CD14-positive monocyte (primary cell): ENCODE results near the gene CCDC116. TPM values are rescaled to one million over a fixed set of nuclear protein-coding genes. Genes with fewer than 3 reads are reported as not detected.
A peak's percentile ranks its signal among the peaks of the same experiment; 100 is the strongest.

ENCODE experiments used
- DNase-seq, 3 donors: peaks; one replicate each; pipeline ENCODE4 v3.0.0-alpha.2; 2011 to 2022
- H2AFZ ChIP-seq: 2 replicates; pipeline ENCODE4 v1.6.0; 2012; ENCODE audit warnings: mild to moderate bottlenecking, low read depth, low read length, inconsistent platforms; ENCODE audit not compliant: insufficient read depth, poor library complexity, severe bottlenecking
- H3K27ac ChIP-seq, 2 donors: 1 replicate in 1 of 2; 2 replicates in 1 of 2; pipeline ENCODE4 v1.5.1; 2012 to 2013; ENCODE audit warnings: low read length in 2 of 2, control low read depth in 1 of 2, inconsistent platforms in 1 of 2, low read depth in 1 of 2, mild to moderate bottlenecking in 1 of 2
- H3K27me3 ChIP-seq, 2 donors: one replicate each; pipeline versions ENCODE4 v1.6.0 to v1.6.1; 2011 to 2013; ENCODE audit warnings: low read length in 2 of 2; ENCODE audit not compliant: control insufficient read depth in 2 of 2, insufficient read depth in 2 of 2
- H3K36me3 ChIP-seq, 2 donors: replicated peaks in 1 of 2; 1 replicate in 1 of 2; 2 replicates in 1 of 2; pipeline versions ENCODE4 v1.5.1 to v1.6.1; 2012 to 2013; ENCODE audit warnings: low read length in 2 of 2, control low read depth in 1 of 2, inconsistent platforms in 1 of 2, mild to moderate bottlenecking in 1 of 2; ENCODE audit not compliant: insufficient read depth in 2 of 2, control insufficient read depth in 1 of 2
- H3K4me1 ChIP-seq, 2 donors: 1 replicate in 1 of 2; 2 replicates in 1 of 2; pipeline versions ENCODE4 v1.5.1 to v1.6.1; 2012 to 2013; ENCODE audit warnings: low read length in 2 of 2, control low read depth in 1 of 2, inconsistent platforms in 1 of 2, mild to moderate bottlenecking in 1 of 2, moderate library complexity in 1 of 2; ENCODE audit not compliant: insufficient read depth in 2 of 2, control insufficient read depth in 1 of 2
- H3K4me2 ChIP-seq: replicated peaks from 2 replicates; pipeline ENCODE3; 2012; ENCODE audit warnings: low read length, moderate library complexity, mild to moderate bottlenecking; ENCODE audit not compliant: poor library complexity, severe bottlenecking; ENCODE audit errors: extremely low read depth
- H3K4me3 ChIP-seq, 3 experiments: fragments of 200-600 bp in 1 of 3; sonication (generic) in 1 of 3; replicated peaks in 1 of 3; 1 replicate in 2 of 3; 2 replicates in 1 of 3; pipeline ENCODE4 v1.5.1; 2011 to 2013; ENCODE audit warnings: low read length in 3 of 3, mild to moderate bottlenecking in 3 of 3, control low read depth in 2 of 3, low read depth in 2 of 3, inconsistent platforms in 1 of 3, moderate library complexity in 1 of 3
- H3K79me2 ChIP-seq: 2 replicates; pipeline ENCODE4 v1.6.0; 2012; ENCODE audit warnings: mild to moderate bottlenecking, control low read depth, inconsistent platforms, low read length, moderate library complexity; ENCODE audit not compliant: insufficient read depth
- H3K9ac ChIP-seq: 2 replicates; pipeline ENCODE4 v1.6.0; 2017; ENCODE audit warnings: low read length, mild to moderate bottlenecking; ENCODE audit not compliant: insufficient read depth, poor library complexity, severe bottlenecking
- H3K9me3 ChIP-seq, 2 donors: replicated peaks in 1 of 2; 1 replicate in 1 of 2; 2 replicates in 1 of 2; pipeline versions ENCODE4 v1.5.1 to v1.6.1; 2012 to 2013; ENCODE audit warnings: low read length in 2 of 2, control low read depth in 1 of 2; ENCODE audit not compliant: control insufficient read depth in 1 of 2, insufficient read depth in 1 of 2
- H4K20me1 ChIP-seq: 2 replicates; pipeline ENCODE4 v1.6.0; 2012; ENCODE audit warnings: mild to moderate bottlenecking, low read length, control low read depth, moderate library complexity; ENCODE audit not compliant: insufficient read depth
- H3K27ac Mint-ChIP-seq, 7 donors: one replicate each; pipeline ENCODE4 v1.8.0; 2020; ENCODE audit warnings: mild to moderate bottlenecking in 7 of 7, mixed read lengths in 7 of 7, moderate library complexity in 6 of 7, inconsistent platforms in 2 of 7
- H3K27me3 Mint-ChIP-seq, 3 donors: one replicate each; pipeline ENCODE4 v1.8.0; 2021 to 2022; ENCODE audit warnings: low read depth in 3 of 3, mild to moderate bottlenecking in 3 of 3, mixed read lengths in 3 of 3, moderate library complexity in 3 of 3, inconsistent platforms in 1 of 3
- H3K36me3 Mint-ChIP-seq, 2 donors: one replicate each; pipeline ENCODE4 v1.8.0; 2020; ENCODE audit warnings: mixed read lengths in 2 of 2, inconsistent platforms in 1 of 2, mild to moderate bottlenecking in 1 of 2
- H3K4me1 Mint-ChIP-seq: one replicate; pipeline ENCODE4 v1.8.0; 2020; ENCODE audit warnings: mild to moderate bottlenecking, mixed read lengths
- H3K4me3 Mint-ChIP-seq, 2 donors: one replicate each; pipeline ENCODE4 v1.8.0; 2020; ENCODE audit warnings: mild to moderate bottlenecking in 2 of 2, mixed read lengths in 2 of 2, moderate library complexity in 1 of 2
- H3K9me3 Mint-ChIP-seq, 7 donors: one replicate each; pipeline ENCODE4 v1.8.0; 2020 to 2022; ENCODE audit warnings: mixed read lengths in 7 of 7, mild to moderate bottlenecking in 6 of 7, moderate library complexity in 6 of 7, inconsistent platforms in 2 of 7
- WGBS: methylation state at CpG from one replicate; pipeline ENCODE4 v1.1.5; 2013; ENCODE audit warnings: missing lambda C conversion rate; ENCODE audit not compliant: insufficient coverage; 5-methylcytosine and 5-hydroxymethylcytosine counted together
- intact Hi-C, 2 donors: fragments of 100-400 bp; cut with micrococcal nuclease; formaldehyde crosslinking; loops; one replicate each; pipeline versions ENCODE4 v1.15.0 to v1.15.1; 2023
- polyA plus RNA-seq, 3 donors: library from polyadenylated mRNA; depleted of rRNA in 1 of 3; unstranded in 2 of 3; stranded (reverse) in 1 of 3; fragments of 300-500 nt in 2 of 3; fragments of >200 nt in 1 of 3; fragmentation: Illumina TruSeq in 2 of 3; gene quantifications; 1 replicate in 2 of 3; 2 replicates in 1 of 3; pipeline ENCODE4 v1.2.3, GENCODE V29; 2012 to 2021
- TF ChIP-seq, protein P1 (sequence below): fragments of 200-600 bp; IDR thresholded peaks from one replicate; pipeline ENCODE4 v1.8.0; 2022; ENCODE audit warnings: antibody characterized with exemption, mild to moderate bottlenecking

The CCDC116 gene
- polyA plus RNA-seq, 3 donors: 0.21 TPM; not detected in 2

DNA sequence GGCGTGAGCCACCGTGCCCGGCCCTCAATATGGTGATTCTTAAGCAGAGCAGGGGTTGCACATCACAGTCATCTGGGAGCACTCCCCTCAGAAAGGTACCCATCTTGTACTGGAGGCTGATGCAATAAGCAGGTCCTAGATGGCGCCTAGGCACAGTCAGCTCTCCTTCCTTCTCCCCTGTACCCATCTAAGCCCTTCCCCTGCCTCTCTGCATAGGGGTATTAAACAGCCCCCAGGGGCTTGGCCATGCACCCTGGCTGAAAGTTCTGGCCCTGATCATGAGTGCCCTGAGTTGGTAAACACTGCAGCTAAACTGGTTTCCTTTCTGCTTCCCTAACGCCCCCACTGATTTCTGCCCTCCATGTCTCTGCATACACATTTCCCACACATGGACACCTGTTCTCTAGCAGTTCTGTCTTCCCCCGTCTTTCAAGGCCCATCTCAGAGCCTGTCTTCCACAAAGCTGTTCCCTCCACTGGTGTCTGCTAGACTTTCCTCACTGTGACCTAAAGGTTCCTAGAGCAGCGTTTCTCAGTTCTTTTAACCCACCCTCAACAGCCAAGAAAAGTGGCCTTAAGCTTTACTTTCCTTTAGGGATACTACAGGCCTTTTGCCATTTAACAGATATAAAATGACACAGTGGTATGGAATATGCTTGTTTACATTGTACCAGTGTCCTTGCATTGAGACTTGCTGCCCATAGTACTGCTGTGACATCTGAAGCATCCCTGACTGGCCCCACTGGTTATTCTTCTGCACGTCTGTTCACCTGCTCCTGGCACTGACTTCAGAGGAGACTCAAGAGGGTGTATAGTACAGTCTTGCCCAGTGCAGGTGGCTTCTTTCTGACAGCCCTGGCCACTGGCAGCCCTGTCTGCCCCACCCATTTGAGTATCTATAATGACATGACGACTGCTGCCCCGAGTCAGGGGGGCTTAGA is 49.5 kb upstream of the CCDC116 start:
- no peak overlapping the region for H3K4me3 Mint-ChIP-seq
- H3K4me3 ChIP-seq: no peak overlapping the region

DNA sequence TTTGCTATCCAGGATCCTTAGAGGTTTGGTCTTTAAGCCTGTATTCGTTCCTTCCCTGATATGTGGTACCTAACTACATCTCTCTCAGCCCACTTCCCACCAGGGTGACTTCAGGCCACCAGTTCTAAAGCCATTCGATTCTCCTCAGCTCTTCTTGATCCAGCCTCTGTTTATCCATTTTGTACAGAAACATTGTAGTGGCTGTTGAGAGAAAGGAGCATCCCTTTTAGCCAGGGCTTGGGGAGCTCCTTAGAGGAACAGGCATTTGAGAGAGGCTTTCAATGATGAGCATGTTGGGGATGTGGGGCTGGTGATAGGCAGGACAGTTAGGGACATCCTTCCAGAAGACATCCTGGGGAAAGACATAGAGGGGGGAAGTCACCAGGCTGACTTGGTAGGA is 47.2 kb upstream of the CCDC116 start:
- Histone ChIP-seq H3K36me3 (peaks cover 5 to 24% of the 10 kb centered on the region in 2 donors), H3K79me2 (peaks cover 99% of the 10 kb centered on the region), H3K27me3 (no peaks in the 10 kb centered on the region), H2AFZ (no peak overlapping the region), H3K27ac (peak overlapping the region in 1 of 2 donors; percentile 18), H3K4me1 (peaks cover 15% of the 10 kb centered on the region in 2 donors), H4K20me1 (peaks cover 99% of the 10 kb centered on the region), H3K4me2 (no peak overlapping the region), H3K9ac (no peak overlapping the region), H3K4me3 (no peak overlapping the region), H3K9me3 (no peaks in the 10 kb centered on the region)
- peaks cover 14 to 38% of the 10 kb centered on the region in 2 donors for H3K36me3 Mint-ChIP-seq
- intact Hi-C loops: no loop called here
- no peaks in the 10 kb centered on the region for H3K9me3 Mint-ChIP-seq
- peak overlapping the region in 1 of 7 donors; percentile 67 for H3K27ac Mint-ChIP-seq
- no peak overlapping the region for H3K4me3 Mint-ChIP-seq
- TF ChIP-seq, protein P1, sequence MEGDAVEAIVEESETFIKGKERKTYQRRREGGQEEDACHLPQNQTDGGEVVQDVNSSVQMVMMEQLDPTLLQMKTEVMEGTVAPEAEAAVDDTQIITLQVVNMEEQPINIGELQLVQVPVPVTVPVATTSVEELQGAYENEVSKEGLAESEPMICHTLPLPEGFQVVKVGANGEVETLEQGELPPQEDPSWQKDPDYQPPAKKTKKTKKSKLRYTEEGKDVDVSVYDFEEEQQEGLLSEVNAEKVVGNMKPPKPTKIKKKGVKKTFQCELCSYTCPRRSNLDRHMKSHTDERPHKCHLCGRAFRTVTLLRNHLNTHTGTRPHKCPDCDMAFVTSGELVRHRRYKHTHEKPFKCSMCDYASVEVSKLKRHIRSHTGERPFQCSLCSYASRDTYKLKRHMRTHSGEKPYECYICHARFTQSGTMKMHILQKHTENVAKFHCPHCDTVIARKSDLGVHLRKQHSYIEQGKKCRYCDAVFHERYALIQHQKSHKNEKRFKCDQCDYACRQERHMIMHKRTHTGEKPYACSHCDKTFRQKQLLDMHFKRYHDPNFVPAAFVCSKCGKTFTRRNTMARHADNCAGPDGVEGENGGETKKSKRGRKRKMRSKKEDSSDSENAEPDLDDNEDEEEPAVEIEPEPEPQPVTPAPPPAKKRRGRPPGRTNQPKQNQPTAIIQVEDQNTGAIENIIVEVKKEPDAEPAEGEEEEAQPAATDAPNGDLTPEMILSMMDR: no peak
- no CpG with 5 or more reads among the region's 2 CpGs for WGBS
- peaks cover 46% of the 10 kb centered on the region for H3K4me1 Mint-ChIP-seq
- DNase-seq: no peak
- H3K27me3 Mint-ChIP-seq: no peaks in the 10 kb centered on the region

More for the DNA sequence above, 49.5 kb upstream of the CCDC116 start:
- no peak for DNase-seq
- 88% methylated on average over 9 of the region's 10 CpGs for whole genome bisulfite sequencing
- H3K27me3 Mint-ChIP-seq: no peaks in the 10 kb centered on the region
- no peaks in the 10 kb centered on the region for H3K9me3 ChIP-seq
- no peak overlapping the region for H3K9ac ChIP-seq
- peaks cover 14 to 35% of the 10 kb centered on the region in 2 donors for H3K36me3 Mint-ChIP-seq
- H4K20me1 ChIP-seq: peaks cover 99% of the 10 kb centered on the region
- H3K4me1 Mint-ChIP-seq: peaks cover 37% of the 10 kb centered on the region
- H3K9me3 Mint-ChIP-seq: no peaks in the 10 kb centered on the region
- peak overlapping the region in 4 of 7 donors; percentile 46 to 62 (median 52) for H3K27ac Mint-ChIP-seq
- H2AFZ ChIP-seq: no peak overlapping the region
- H3K4me2 ChIP-seq: no peak overlapping the region
- no peaks in the 10 kb centered on the region for H3K27me3 ChIP-seq
- TF ChIP-seq, protein P1: no peak
- intact Hi-C loops: no loop called here
- H3K36me3 ChIP-seq: peaks cover 8 to 18% of the 10 kb centered on the region in 2 donors
- peaks cover 10 to 12% of the 10 kb centered on the region in 2 donors for H3K4me1 ChIP-seq
- H3K79me2 ChIP-seq: peaks cover 99% of the 10 kb centered on the region
- H3K27ac ChIP-seq: no peak overlapping the region
